VCaP (cell line): ENCODE results near the gene PLA1A.
A peak's percentile ranks its signal among the peaks of the same experiment; 100 is the strongest.

ENCODE experiments used
- H3K27ac ChIP-seq: fragments of 450-650 bp; 2 replicates; pipeline ENCODE4 v1.5.1; 2017
- TF ChIP-seq, protein P1 (sequence below): fragments of 450-650 bp; conservative IDR thresholded peaks from 2 replicates; pipeline ENCODE4 v1.5.1; 2017; ENCODE audit warnings: mild to moderate bottlenecking, moderate library complexity

Gene PLA1A

DNA sequence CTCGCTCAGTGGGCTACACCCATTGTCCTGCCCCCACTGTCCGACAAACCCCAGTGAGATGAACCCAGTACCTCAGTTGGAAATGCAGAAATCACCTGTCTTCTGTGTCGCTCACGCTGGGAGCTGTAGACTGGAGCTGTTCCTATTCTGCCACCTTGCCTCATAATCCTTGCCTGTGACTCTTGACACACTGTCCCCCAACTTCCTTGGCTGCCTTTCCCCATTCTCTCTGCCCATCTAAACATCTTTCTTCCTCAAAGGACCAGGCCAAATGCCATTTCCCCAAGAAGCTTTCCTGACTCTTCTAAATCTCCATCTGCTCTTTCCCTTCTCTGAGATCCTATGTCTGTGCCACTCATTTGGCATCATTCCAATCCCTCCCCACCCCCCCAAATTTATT, 28.5 kb upstream of the PLA1A start:
- TF ChIP-seq, protein P1, sequence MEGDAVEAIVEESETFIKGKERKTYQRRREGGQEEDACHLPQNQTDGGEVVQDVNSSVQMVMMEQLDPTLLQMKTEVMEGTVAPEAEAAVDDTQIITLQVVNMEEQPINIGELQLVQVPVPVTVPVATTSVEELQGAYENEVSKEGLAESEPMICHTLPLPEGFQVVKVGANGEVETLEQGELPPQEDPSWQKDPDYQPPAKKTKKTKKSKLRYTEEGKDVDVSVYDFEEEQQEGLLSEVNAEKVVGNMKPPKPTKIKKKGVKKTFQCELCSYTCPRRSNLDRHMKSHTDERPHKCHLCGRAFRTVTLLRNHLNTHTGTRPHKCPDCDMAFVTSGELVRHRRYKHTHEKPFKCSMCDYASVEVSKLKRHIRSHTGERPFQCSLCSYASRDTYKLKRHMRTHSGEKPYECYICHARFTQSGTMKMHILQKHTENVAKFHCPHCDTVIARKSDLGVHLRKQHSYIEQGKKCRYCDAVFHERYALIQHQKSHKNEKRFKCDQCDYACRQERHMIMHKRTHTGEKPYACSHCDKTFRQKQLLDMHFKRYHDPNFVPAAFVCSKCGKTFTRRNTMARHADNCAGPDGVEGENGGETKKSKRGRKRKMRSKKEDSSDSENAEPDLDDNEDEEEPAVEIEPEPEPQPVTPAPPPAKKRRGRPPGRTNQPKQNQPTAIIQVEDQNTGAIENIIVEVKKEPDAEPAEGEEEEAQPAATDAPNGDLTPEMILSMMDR: no peak

DNA sequence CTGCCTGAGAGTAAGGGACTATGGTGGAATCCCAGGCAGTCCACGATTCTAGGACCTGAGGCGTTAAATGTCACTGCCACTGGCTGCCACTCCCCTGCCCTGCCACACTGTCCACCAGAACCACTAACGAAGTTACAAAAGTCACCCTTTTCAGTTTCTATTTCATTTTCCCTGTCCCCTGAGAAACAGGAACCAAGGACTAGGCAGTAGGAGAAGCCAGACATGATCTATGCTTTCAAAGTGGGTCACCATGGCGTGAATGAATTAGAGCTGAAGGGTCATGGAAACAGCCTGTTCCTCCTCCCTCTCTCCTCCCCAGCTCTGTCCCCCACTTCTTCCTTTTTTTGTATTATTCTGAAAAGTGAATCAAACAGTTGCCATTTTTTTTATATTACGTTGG, 27.5 kb upstream of the PLA1A start:
- TF ChIP-seq, protein P1: no peak
- H3K27ac ChIP-seq: no peak overlapping the region

More for the DNA sequence above, 28.5 kb upstream of the PLA1A start:
- no peak overlapping the region for H3K27ac ChIP-seq

DNA sequence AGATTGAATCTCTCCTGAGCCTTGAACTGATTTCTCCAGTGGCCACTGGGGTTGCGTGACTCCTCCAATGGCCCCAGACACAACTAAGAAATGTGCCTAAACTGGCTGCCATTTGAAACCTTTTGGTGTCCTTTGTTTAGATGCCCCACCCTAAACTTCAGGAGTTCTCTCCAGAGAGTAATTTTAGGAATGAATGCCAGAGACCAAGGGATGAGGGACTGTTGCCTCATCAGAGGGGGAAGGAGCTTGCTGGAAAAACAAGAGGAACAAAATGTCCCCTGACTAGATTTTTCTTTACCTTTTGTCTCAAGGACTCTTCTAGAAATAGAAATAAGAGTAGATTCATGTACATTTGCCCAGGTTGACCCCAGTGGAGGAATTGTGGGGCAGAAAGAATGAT, 26.5 kb upstream of the PLA1A start:
- H3K27ac ChIP-seq: no peak overlapping the region
- TF ChIP-seq, protein P1: no peak

DNA sequence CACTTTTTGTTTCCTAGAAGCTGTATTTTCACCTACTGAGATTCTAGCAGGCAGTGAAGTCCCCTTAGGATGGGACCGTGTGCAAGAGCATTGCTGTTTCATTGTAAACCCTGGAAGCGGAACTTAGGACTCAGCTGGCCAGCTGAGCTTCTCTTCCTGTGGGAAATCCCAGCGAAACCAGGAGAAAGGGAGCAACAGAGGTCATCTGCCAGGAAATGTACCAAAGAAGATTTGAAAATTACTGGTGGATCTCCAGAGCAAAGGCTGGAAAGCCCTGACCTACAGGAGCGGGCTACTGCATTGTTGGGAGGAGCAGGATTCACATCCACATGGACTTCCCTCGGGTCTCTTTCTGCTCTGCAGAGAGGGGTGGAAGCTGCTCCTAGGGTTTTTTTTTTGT, 26.0 kb upstream of the PLA1A start:
- no peak overlapping the region for H3K27ac ChIP-seq
- TF ChIP-seq, protein P1: no peak

DNA sequence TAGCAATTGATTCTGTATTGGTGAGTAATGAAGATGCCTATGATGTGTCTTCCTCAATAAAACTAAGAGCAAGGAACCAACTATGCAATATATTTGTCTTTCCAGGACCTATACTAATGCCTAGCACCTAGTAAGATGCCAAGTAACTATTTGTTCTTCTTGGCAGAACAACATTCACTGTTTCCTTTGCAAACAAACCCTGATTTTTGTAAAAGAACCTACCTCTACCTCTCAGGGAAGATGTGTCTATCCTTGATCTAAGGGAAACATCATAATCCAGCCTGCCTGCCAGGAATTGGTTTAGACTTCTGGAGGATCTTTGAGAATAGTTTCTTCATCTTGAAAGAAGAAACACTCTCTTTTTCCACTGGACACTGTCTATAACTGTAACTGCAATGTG, 22.2 kb upstream of the PLA1A start:
- peak overlapping the region; percentile 76 for H3K27ac ChIP-seq
- TF ChIP-seq, protein P1: no peak

DNA sequence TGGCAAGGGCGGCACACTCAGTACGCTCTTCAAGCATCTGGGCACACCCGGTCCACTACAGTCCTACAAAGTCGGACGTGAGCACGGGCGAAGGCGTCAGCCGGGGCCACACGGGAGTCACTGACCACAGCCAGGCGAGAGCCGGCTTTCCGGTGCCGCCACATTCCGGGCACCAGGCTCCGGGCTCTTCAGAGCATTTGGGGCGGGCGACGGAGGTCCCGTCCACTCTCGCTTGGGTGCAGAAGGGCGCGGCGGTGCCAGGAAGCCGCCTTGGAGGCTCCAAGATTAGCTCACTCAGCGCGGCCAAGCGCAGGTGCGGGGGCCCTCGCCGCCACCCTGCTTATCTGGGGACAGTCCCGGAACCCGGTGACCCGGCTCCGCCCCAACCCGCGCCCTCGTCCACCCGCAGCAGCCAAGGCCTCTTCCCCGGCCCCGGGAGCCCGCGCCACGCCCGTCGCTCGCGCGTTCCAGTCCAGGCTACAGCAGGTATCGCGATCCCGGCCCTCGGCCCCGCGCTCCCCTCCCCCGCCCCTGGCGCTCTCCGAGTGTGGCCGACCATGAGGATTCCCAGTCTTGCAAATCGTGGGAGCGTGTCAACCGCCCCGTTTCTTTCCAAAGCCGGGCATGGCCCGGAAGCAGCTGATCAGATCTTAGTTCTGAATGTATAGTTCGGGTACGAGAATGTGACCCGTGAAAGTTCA, 18.2 kb upstream of the PLA1A start, which contains the start of gene ADPRH:
Gene ADPRH, plus strand, starts transcription at position 127 of the 701 bp plus-strand sequence. CDS start 2,678 bp downstream, outside the sequence.
- peak within 1 kb of the TSS; percentile 90 for H3K27ac ChIP-seq
- TF ChIP-seq, protein P1: no peak

DNA sequence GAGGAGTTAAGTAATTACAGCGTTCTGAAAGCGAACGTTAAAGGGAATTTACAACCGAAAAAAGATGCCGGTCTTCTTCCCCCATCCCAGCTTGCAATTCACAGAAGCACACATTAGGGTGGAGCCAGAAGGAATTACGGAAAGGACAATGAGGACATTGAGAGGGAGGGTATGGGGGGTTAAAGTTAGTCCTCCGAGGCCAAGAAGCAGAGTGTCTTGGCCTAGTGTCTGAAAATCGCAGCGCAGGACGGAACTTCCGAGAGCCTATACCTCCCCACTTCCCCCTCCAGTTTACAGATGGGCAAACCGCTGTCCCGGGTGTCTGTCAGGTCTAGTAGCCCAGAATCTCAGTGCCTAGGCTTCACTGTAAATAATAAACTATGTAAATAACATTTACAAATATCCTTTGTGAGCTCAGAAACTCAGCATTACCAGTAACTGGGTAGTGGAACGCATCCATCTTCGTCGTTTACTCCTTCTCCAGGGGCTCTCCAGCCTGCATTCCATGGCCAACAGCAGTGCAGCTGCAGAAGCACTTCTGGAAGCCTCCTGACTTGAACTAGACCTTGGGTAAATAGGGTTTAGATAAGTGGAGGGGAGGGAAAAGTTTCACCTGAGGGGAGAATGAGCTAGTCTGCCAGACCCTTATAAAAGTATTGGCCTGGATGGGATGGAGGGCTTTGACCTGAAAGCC, 17.5 kb upstream of the PLA1A start:
- peak overlapping the region; percentile 90 for H3K27ac ChIP-seq
- TF ChIP-seq, protein P1: no peak
